ENCODE results near the gene NRP2. TPM values are rescaled to one million over a fixed set of nuclear protein-coding genes. Genes with fewer than 3 reads are reported as not detected.

The NRP2 gene
- total RNA-seq, 4 donors from 2014 or later, result 4.0 to 11.5 (median 5.9) TPM

DNA sequence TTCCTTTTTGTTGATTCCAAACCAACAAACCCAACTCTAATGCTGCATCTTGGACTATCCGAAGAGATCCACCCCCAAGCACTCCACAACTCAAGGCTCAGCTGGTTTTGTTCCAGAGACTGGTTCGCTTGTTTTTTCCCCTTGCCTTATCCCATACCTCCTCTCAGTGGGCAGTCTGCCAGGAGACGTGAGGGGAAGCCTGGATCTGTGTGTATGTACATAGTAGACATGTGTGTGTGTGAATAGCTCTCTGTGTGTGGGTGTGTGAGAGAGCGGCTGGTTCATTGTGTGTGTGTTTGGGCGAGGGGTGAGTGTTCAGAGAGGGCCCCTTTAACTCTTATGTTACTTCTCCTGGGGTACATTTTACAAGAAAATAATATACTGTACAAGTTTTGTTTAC, 94.4 kb downstream of the NRP2 start:
- intact Hi-C loops (cut with DNase I; ENCODE audit: low total_unique reads), result no loop called here
- TF ChIP-seq POLR2A (IDR thresholded peaks at IDR 0.05) (no peak), CTCF (IDR thresholded peaks at IDR 0.05) (no peak)
- DNase-seq (ENCODE audit: low spot score in 2 of 2), result no peak
- H3K4me3 ChIP-seq (ENCODE audit: low read depth, poor library complexity, severe bottlenecking), result no peak overlapping the region
- WGBS, 2 donors, result 71 to 76% methylated on average over 5 of the region's 5 CpGs

- no peak for DNase-seq (ENCODE audit: low spot score in 2 of 2)
- H3K4me3 ChIP-seq (ENCODE audit: low read depth, poor library complexity, severe bottlenecking), result no peak overlapping the region
- TF ChIP-seq CTCF (IDR thresholded peaks at IDR 0.05), result no peak
- no peak for TF ChIP-seq POLR2A (IDR thresholded peaks at IDR 0.05)
- intact Hi-C loops (cut with DNase I; ENCODE audit: low total_unique reads), result no loop called here
- 86 to 90% methylated on average over 3 of the region's 3 CpGs for WGBS, 2 donors
Measured at GRCh38 chr2:205778356-205778755, 96.1 kb downstream of the NRP2 start.

- intact Hi-C loops (cut with DNase I; ENCODE audit: low total_unique reads), result no loop called here
- 83 to 86% methylated on average over 2 of the region's 2 CpGs for WGBS, 2 donors
- no peak overlapping the region for H3K4me3 ChIP-seq (ENCODE audit: low read depth, poor library complexity, severe bottlenecking)
- DNase-seq (ENCODE audit: low spot score in 2 of 2), result no peak
- TF ChIP-seq CTCF (IDR thresholded peaks at IDR 0.05) (no peak), POLR2A (IDR thresholded peaks at IDR 0.05) (no peak)
Measured at GRCh38 chr2:205780645-205781044, 98.3 kb downstream of the NRP2 start.

DNA sequence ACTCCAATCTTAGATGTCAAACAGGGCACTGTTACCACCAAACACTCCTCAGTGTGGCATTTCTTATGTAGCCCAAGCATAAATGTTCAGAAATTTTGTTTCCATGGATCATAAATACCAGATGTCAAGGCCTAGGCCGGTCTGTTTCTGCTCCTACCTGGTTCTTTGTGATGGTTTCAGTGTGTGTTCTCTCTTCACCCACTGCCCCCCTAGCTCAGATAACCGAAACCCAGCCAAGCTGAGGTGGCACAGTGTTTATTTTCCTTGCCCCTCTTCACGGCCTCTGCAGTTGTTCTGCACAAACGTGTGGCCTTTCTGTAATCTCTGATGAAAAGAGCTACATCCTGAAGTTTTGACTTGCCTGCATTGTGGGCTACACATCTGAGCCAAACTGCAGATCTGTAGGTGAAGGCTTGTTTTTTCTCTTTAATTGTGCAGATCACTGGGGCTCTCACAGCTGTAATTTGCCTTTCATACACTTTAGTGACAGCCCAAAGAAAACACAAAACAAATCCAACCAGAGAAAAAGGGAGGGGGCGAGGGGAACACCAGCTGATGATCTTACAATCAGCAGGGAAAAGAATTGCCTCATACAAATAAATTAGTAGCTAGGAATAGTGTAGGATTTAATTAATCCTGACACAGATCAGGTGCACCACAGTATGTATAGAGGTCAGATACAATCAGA, 99.1 kb downstream of the NRP2 start:
- H3K4me3 ChIP-seq (ENCODE audit: low read depth, poor library complexity, severe bottlenecking), result no peak overlapping the region
- 86 to 90% methylated on average over 5 of the region's 5 CpGs for WGBS, 2 donors
- DNase-seq (ENCODE audit: low spot score in 2 of 2), result no peak
- intact Hi-C loops (cut with DNase I; ENCODE audit: low total_unique reads), result no loop called here
- TF ChIP-seq CTCF (IDR thresholded peaks at IDR 0.05), result no peak
- no peak for TF ChIP-seq POLR2A (IDR thresholded peaks at IDR 0.05)

DNA sequence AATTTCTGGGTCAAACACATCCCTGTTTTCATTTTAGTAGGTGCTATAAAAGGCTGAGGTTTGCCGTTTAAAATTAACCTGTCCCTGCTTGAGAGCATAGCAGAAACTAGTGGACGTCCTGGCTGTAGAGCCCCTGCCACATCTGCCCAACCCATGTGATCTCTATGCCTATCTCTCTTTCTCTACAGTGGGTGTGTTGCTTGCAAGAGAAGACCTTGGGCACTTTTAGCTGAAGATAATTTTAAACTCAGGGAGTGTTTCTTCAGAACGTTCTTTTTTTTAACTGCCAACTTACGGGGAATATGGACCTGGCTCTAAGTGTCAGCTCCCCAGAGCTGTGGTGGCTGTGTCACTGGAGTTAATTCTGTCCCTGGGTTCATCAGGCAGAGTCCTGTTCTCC, 100.6 kb downstream of the NRP2 start:
- no peak for DNase-seq (ENCODE audit: low spot score in 2 of 2)
- no peak overlapping the region for H3K4me3 ChIP-seq (ENCODE audit: low read depth, poor library complexity, severe bottlenecking)
- intact Hi-C loops (cut with DNase I; ENCODE audit: low total_unique reads), result no loop called here
- 84% methylated on average over 4 of the region's 4 CpGs for WGBS, 2 donors
- TF ChIP-seq POLR2A (IDR thresholded peaks at IDR 0.05) (no peak), CTCF (IDR thresholded peaks at IDR 0.05) (no peak)
